ENCODE results near the gene UBE3D. TPM values are rescaled to one million over a fixed set of nuclear protein-coding genes. Genes with fewer than 3 reads are reported as not detected.

UBE3D gene
- total RNA-seq, 1 experiment from 2014 or later: 38.0 TPM

- POLR2A ChIA-PET (ENCODE audit: low non-redundant PET): no interaction called here
- intact Hi-C loops (cut with micrococcal nuclease; ENCODE audit: unreplicated experiment): loop anchor here (10.0 kb wide), 2 partner anchors 303 to 353 kb away; no protein-coding TSS in a partner anchor
- BruUV-seq (replicated peaks): no TSS peak
- H3K4me3 ChIP-seq (ENCODE audit: low read depth, low read length, poor library complexity, severe bottlenecking): no peak overlapping the region
- CTCF ChIA-PET: no interaction called here
- DNase-seq (ENCODE audit: low spot score): peak; percentile 89
- TF ChIP-seq EZH2 (IDR thresholded peaks at IDR 0.05; ENCODE audit: borderline replicate concordance, low read depth, low read length, poor library complexity, severe bottlenecking): no peak
- peak; percentile 35; the same call in 1 of the 2 replicates for TF ChIP-seq CTCF (conservative IDR thresholded peaks at IDR 0.05; ENCODE audit: low read depth, low read length)
- no peaks in the 10 kb centered on the region for H3K9me3 ChIP-seq (ENCODE audit: low read depth, low read length, poor library complexity, severe bottlenecking)
- H3K4me1 ChIP-seq (ENCODE audit: insufficient read depth, low read length, poor library complexity, severe bottlenecking): peaks cover 35% of the 10 kb centered on the region
- H3K36me3 ChIP-seq (ENCODE audit: insufficient read depth, low read length, poor library complexity, severe bottlenecking): peaks cover 23% of the 10 kb centered on the region
- peak overlapping the region; percentile 57 for H3K27ac ChIP-seq (ENCODE audit: low read depth, low read length, poor library complexity, severe bottlenecking)
- no peaks in the 10 kb centered on the region for H3K27me3 ChIP-seq (replicated peaks; ENCODE audit: insufficient read depth, low read depth, low read length, poor library complexity)
These were observed 3.4 kb downstream of the UBE3D start for GRCh38 chr6:83062225-83062624.

GRCh38 chr6:83061190-83061589 lies 4.5 kb downstream of the UBE3D start:
- Histone ChIP-seq H3K27me3 (replicated peaks; ENCODE audit: insufficient read depth, low read depth, low read length, poor library complexity) (no peaks in the 10 kb centered on the region), H3K36me3 (ENCODE audit: insufficient read depth, low read length, poor library complexity, severe bottlenecking) (peaks cover 34% of the 10 kb centered on the region), H3K27ac (ENCODE audit: low read depth, low read length, poor library complexity, severe bottlenecking) (peak overlapping the region; percentile 57), H3K4me1 (ENCODE audit: insufficient read depth, low read length, poor library complexity, severe bottlenecking) (peaks cover 45% of the 10 kb centered on the region), H3K9me3 (ENCODE audit: low read depth, low read length, poor library complexity, severe bottlenecking) (no peaks in the 10 kb centered on the region), H3K4me3 (ENCODE audit: low read depth, low read length, poor library complexity, severe bottlenecking) (no peak overlapping the region)
- POLR2A ChIA-PET (ENCODE audit: low non-redundant PET): no interaction called here
- CTCF ChIA-PET: no interaction called here
- no peak for DNase-seq (ENCODE audit: low spot score)
- intact Hi-C loops (cut with micrococcal nuclease; ENCODE audit: unreplicated experiment): loop anchor here (10.0 kb wide), 2 partner anchors 304 to 354 kb away; no protein-coding TSS in a partner anchor
- no TSS peak for BruUV-seq (replicated peaks)
- TF ChIP-seq EZH2 (IDR thresholded peaks at IDR 0.05; ENCODE audit: borderline replicate concordance, low read depth, low read length, poor library complexity, severe bottlenecking) (no peak), CTCF (conservative IDR thresholded peaks at IDR 0.05; ENCODE audit: low read depth, low read length) (no peak)

GRCh38 chr6:83057705-83058321 lies 7.8 kb downstream of the UBE3D start:
- no TSS peak for BruUV-seq (replicated peaks)
- H3K36me3 ChIP-seq (ENCODE audit: insufficient read depth, low read length, poor library complexity, severe bottlenecking): peaks cover 40% of the 10 kb centered on the region
- intact Hi-C loops (cut with micrococcal nuclease; ENCODE audit: unreplicated experiment): loop anchor here (2.0 to 10.0 kb wide), 3 partner anchors 443 to 973 kb away; no protein-coding TSS in a partner anchor

More at GRCh38 chr6:83057705-83058321, 7.8 kb downstream of the UBE3D start:
- Histone ChIP-seq H3K9me3 (ENCODE audit: low read depth, low read length, poor library complexity, severe bottlenecking) (no peaks in the 10 kb centered on the region), H3K4me1 (ENCODE audit: insufficient read depth, low read length, poor library complexity, severe bottlenecking) (peaks cover 74% of the 10 kb centered on the region), H3K27me3 (replicated peaks; ENCODE audit: insufficient read depth, low read depth, low read length, poor library complexity) (no peaks in the 10 kb centered on the region), H3K27ac (ENCODE audit: low read depth, low read length, poor library complexity, severe bottlenecking) (peak overlapping the region; percentile 44), H3K4me3 (ENCODE audit: low read depth, low read length, poor library complexity, severe bottlenecking) (no peak overlapping the region)
- ChIA-PET CTCF (interaction anchor here (0.7 to 1.2 kb wide), 4 partner anchors 9 to 825 kb away, joined by 3 read pairs; partner anchors contain the start of gene DOP1A), POLR2A (ENCODE audit: low non-redundant PET) (no interaction called here)
- no peak for TF ChIP-seq EZH2 (IDR thresholded peaks at IDR 0.05; ENCODE audit: borderline replicate concordance, low read depth, low read length, poor library complexity, severe bottlenecking)
- TF ChIP-seq CTCF (conservative IDR thresholded peaks at IDR 0.05; ENCODE audit: low read depth, low read length): peak; percentile 92
- DNase-seq (ENCODE audit: low spot score): peak; percentile 80
